WTC11 (cell line): ENCODE data around the gene RUNX1. TPM values are rescaled to one million over a fixed set of nuclear protein-coding genes. Genes with fewer than 3 reads are reported as not detected.

Experiments used
- ATAC-seq: fragments of 200-7000 bp; cut with Tn5 transposase; 2 replicates; pipeline ENCODE4 v1.10.0; 2021; ENCODE audit warnings: mild to moderate bottlenecking, moderate library complexity
- CTCF ChIA-PET: fragments of 300-600 bp; sonication (Branson Sonifier 250); formaldehyde crosslinking; loops from one replicate; lab custom pipeline; 2021; ENCODE audit warnings: antibody characterized with exemption; lab: Charles Lee
- POLR2A ChIA-PET: fragments of 350-600 bp; sonication (Branson Sonifier 250); formaldehyde crosslinking; loops from one replicate; lab custom pipeline; 2021; ENCODE audit warnings: antibody characterized with exemption; lab: Charles Lee
- DNase-seq: peaks from one replicate; pipeline ENCODE4 v3.0.0; 2021; ENCODE audit warnings: low spot score
- H3K27ac Mint-ChIP-seq: 2 replicates; pipeline ENCODE4 v1.8.0; 2021; ENCODE audit warnings: mixed read lengths
- H3K27me3 Mint-ChIP-seq: 2 replicates; pipeline ENCODE4 v1.8.0; 2021; ENCODE audit warnings: low read depth, mild to moderate bottlenecking, moderate library complexity, mixed read lengths
- H3K36me3 Mint-ChIP-seq: 2 replicates; pipeline ENCODE4 v1.8.0; 2021; ENCODE audit warnings: mixed read lengths
- H3K4me1 Mint-ChIP-seq: 2 replicates; pipeline ENCODE4 v1.8.0; 2022; ENCODE audit warnings: mixed read lengths
- H3K4me3 Mint-ChIP-seq: 2 replicates; pipeline ENCODE4 v1.8.0; 2021; ENCODE audit warnings: mild to moderate bottlenecking, moderate library complexity, mixed read lengths
- H3K9me3 Mint-ChIP-seq: 2 replicates; pipeline ENCODE4 v1.8.0; 2021; ENCODE audit warnings: mixed read lengths
- ATF6 ChIP-seq: sonication (generic); formaldehyde crosslinking; IDR thresholded peaks from 2 replicates; pipeline ENCODE4 v1.8.1; 2023; ENCODE audit warnings: mild to moderate bottlenecking, missing genetic modification reagents
- CBFB ChIP-seq: sonication (generic); formaldehyde crosslinking; IDR thresholded peaks from 2 replicates; pipeline ENCODE4 v1.8.1; 2022; ENCODE audit warnings: mild to moderate bottlenecking, low read depth, missing genetic modification reagents
- ELF4 ChIP-seq: sonication (generic); formaldehyde crosslinking; IDR thresholded peaks from 2 replicates; pipeline ENCODE4 v1.8.1; 2022; ENCODE audit warnings: low read depth, mild to moderate bottlenecking, moderate library complexity, missing genetic modification reagents
- ETV6 ChIP-seq: sonication (generic); formaldehyde crosslinking; IDR thresholded peaks from 2 replicates; pipeline ENCODE4 v1.8.1; 2022; ENCODE audit warnings: mild to moderate bottlenecking, missing genetic modification reagents
- FOXK1 ChIP-seq: sonication (generic); formaldehyde crosslinking; IDR thresholded peaks from 2 replicates; pipeline ENCODE4 v1.8.0; 2022; ENCODE audit warnings: mild to moderate bottlenecking, moderate library complexity, missing genetic modification reagents
- FOXP1 ChIP-seq: sonication (generic); formaldehyde crosslinking; IDR thresholded peaks from 2 replicates; pipeline ENCODE4 v1.8.0; 2022; ENCODE audit warnings: missing genetic modification reagents, mild to moderate bottlenecking, moderate library complexity, borderline replicate concordance
- JUN ChIP-seq: sonication (generic); formaldehyde crosslinking; IDR thresholded peaks from 2 replicates; pipeline ENCODE4 v1.8.0; 2023; ENCODE audit warnings: mild to moderate bottlenecking, missing genetic modification reagents
- MAX ChIP-seq: sonication (generic); formaldehyde crosslinking; IDR thresholded peaks from 2 replicates; pipeline ENCODE4 v1.8.0; 2022; ENCODE audit warnings: mild to moderate bottlenecking, missing genetic modification reagents
- MLX ChIP-seq: sonication (generic); formaldehyde crosslinking; IDR thresholded peaks from 2 replicates; pipeline ENCODE4 v1.8.1; 2023; ENCODE audit warnings: mild to moderate bottlenecking, missing genetic modification reagents, moderate library complexity
- NR2C2 ChIP-seq: sonication (generic); formaldehyde crosslinking; IDR thresholded peaks from 2 replicates; pipeline ENCODE4 v1.8.0; 2022; ENCODE audit warnings: mild to moderate bottlenecking, missing genetic modification reagents
- PRDM15 ChIP-seq: sonication (generic); formaldehyde crosslinking; IDR thresholded peaks from 2 replicates; pipeline ENCODE4 v1.8.0; 2022; ENCODE audit warnings: missing genetic modification reagents
- ZNF121 ChIP-seq: sonication (generic); formaldehyde crosslinking; IDR thresholded peaks from 2 replicates; pipeline ENCODE4 v1.8.0; 2023; ENCODE audit warnings: missing genetic modification reagents
- ZNF232 ChIP-seq: sonication (generic); formaldehyde crosslinking; IDR thresholded peaks from 2 replicates; pipeline ENCODE4 v1.8.0; 2022; ENCODE audit warnings: mild to moderate bottlenecking, missing genetic modification reagents
- total RNA-seq: library from RNA; stranded (reverse); gene quantifications from 3 replicates; pipeline ENCODE4 v1.2.3, GENCODE V29; 2021
- TF ChIP-seq, protein P1 (sequence below): sonication (generic); formaldehyde crosslinking; IDR thresholded peaks from 2 replicates; pipeline ENCODE4 v1.8.1; 2022; ENCODE audit warnings: low read depth, mild to moderate bottlenecking, moderate library complexity, missing genetic modification reagents, borderline replicate concordance

Gene RUNX1
- total RNA-seq, 1 experiment from 2014 or later = 2.2 TPM

- Mint-ChIP-seq H3K27me3 (peaks cover 2% of the 10 kb centered on the region; the same call in 1 of the 2 replicates), H3K4me3 (no peak overlapping the region), H3K4me1 (peaks cover 35% of the 10 kb centered on the region), H3K36me3 (no peaks in the 10 kb centered on the region), H3K9me3 (no peaks in the 10 kb centered on the region), H3K27ac (no peak overlapping the region)
- TF ChIP-seq MLX (CRISPR knock-in tag) = no peak
- no peak for TF ChIP-seq FOXP1 (CRISPR knock-in tag)
- TF ChIP-seq, protein P1, sequence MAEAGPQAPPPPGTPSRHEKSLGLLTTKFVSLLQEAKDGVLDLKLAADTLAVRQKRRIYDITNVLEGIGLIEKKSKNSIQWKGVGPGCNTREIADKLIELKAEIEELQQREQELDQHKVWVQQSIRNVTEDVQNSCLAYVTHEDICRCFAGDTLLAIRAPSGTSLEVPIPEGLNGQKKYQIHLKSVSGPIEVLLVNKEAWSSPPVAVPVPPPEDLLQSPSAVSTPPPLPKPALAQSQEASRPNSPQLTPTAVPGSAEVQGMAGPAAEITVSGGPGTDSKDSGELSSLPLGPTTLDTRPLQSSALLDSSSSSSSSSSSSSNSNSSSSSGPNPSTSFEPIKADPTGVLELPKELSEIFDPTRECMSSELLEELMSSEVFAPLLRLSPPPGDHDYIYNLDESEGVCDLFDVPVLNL (CRISPR knock-in tag) = no peak
- no peak for TF ChIP-seq NR2C2 (CRISPR knock-in tag)
- no peak for TF ChIP-seq FOXK1
- no peak for DNase-seq
- no peak; the same call in 1 of the 2 replicates for ATAC-seq
- POLR2A ChIA-PET = no interaction called here
- CTCF ChIA-PET = no interaction called here
Observed at GRCh38 chr21:34912022-34912945, 136.8 kb downstream of the RUNX1 start.

DNA sequence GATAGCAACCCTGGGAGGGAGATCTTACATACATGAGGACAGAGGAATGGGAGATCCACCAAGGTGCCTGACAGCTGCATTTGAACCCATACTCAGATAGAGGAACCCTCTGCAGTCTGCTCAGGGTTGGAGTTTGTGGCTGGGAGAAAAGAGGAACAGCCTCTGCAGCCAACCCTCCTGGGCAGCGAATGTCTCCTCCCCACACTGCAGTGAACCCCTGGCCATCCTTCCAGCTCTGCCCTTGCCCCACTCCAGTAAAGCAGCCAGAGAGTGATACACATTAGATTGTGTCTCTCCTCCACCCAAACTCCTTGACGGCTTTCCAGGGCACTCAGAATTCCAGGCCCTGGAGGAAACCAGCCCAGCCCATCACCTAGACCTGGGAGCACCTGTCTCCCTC, 137.7 kb downstream of the RUNX1 start:
- CTCF ChIA-PET = no interaction called here
- H3K27me3 Mint-ChIP-seq = peaks cover 2% of the 10 kb centered on the region; the same call in 1 of the 2 replicates

More for the DNA sequence above, 137.7 kb downstream of the RUNX1 start:
- H3K4me3 Mint-ChIP-seq = no peak overlapping the region
- ATAC-seq = no peak
- DNase-seq = no peak
- POLR2A ChIA-PET = no interaction called here
- TF ChIP-seq ZNF232 (no peak), ELF4 (CRISPR knock-in tag) (no peak), JUN (CRISPR knock-in tag) (no peak), ETV6 (no peak), MAX (CRISPR knock-in tag) (no peak), ZNF121 (CRISPR knock-in tag) (no peak), ATF6 (CRISPR knock-in tag) (no peak), PRDM15 (CRISPR knock-in tag) (no peak), CBFB (CRISPR knock-in tag) (no peak)
- H3K36me3 Mint-ChIP-seq = no peaks in the 10 kb centered on the region
- peaks cover 35% of the 10 kb centered on the region for H3K4me1 Mint-ChIP-seq
- H3K9me3 Mint-ChIP-seq = no peaks in the 10 kb centered on the region
- H3K27ac Mint-ChIP-seq = no peak overlapping the region
